Astrocyte (in vitro differentiated cells and primary cell): ENCODE data around the gene ZNF670. TPM values are rescaled to one million over a fixed set of nuclear protein-coding genes. Genes with fewer than 3 reads are reported as not detected.

Experiments used
- DNase-seq: peaks from one replicate; pipeline ENCODE4 v3.0.0-alpha.2; 2010; ENCODE audit warnings: low read depth
- FAIRE-seq: peaks from 2 replicates; lab custom pipeline; 2011; peaks lifted over from hg19 to GRCh38; lab: Jason Lieb, UNC
- H2AFZ ChIP-seq: 2 replicates; pipeline ENCODE4 v1.6.0; 2012; ENCODE audit warnings: low read depth, low read length, inconsistent platforms
- H3K27ac ChIP-seq: 2 replicates; pipeline ENCODE4 v1.5.1; 2011; ENCODE audit warnings: low read depth, low read length, inconsistent platforms
- H3K27me3 ChIP-seq: 2 replicates; pipeline ENCODE4 v1.6.0; 2011; ENCODE audit warnings: low read length, inconsistent platforms; ENCODE audit not compliant: insufficient read depth
- H3K36me3 ChIP-seq: 2 replicates; pipeline ENCODE4 v1.5.1; 2011; ENCODE audit warnings: low read length, inconsistent platforms; ENCODE audit not compliant: insufficient read depth
- H3K4me1 ChIP-seq: 2 replicates; pipeline ENCODE4 v1.5.1; 2011; ENCODE audit warnings: low read length, inconsistent platforms; ENCODE audit not compliant: insufficient read depth
- H3K4me2 ChIP-seq: 2 replicates; pipeline ENCODE4 v1.6.0; 2012; ENCODE audit warnings: low read length, inconsistent platforms
- H3K4me3 ChIP-seq: 2 replicates; pipeline ENCODE4 v1.5.1; 2011; ENCODE audit warnings: low read depth, mild to moderate bottlenecking, low read length, inconsistent platforms; ENCODE audit not compliant: insufficient read depth
- H3K79me2 ChIP-seq: 2 replicates; pipeline ENCODE4 v1.6.0; 2012; ENCODE audit warnings: mild to moderate bottlenecking, low read length, inconsistent platforms; ENCODE audit not compliant: insufficient read depth
- H3K9ac ChIP-seq: 2 replicates; pipeline ENCODE4 v1.6.0; 2012; ENCODE audit warnings: mild to moderate bottlenecking, low read length, inconsistent platforms
- H3K9me3 ChIP-seq: 2 replicates; pipeline ENCODE4 v1.5.1; 2012; ENCODE audit warnings: low read depth, mild to moderate bottlenecking, low read length, inconsistent platforms; ENCODE audit not compliant: insufficient read depth
- H4K20me1 ChIP-seq: 2 replicates; pipeline ENCODE4 v1.6.0; 2012; ENCODE audit warnings: low read length, inconsistent platforms; ENCODE audit not compliant: insufficient read depth
- H3K27ac Mint-ChIP-seq: one replicate; pipeline ENCODE4 v1.8.0; 2021; ENCODE audit warnings: mild to moderate bottlenecking, mixed read lengths; ENCODE audit not compliant: unreplicated experiment
- H3K27me3 Mint-ChIP-seq: one replicate; pipeline ENCODE4 v1.8.0; 2021; ENCODE audit warnings: low read depth, mixed read lengths; ENCODE audit not compliant: unreplicated experiment
- H3K36me3 Mint-ChIP-seq: one replicate; pipeline ENCODE4 v1.8.0; 2021; ENCODE audit warnings: low read depth, mixed read lengths; ENCODE audit not compliant: unreplicated experiment
- H3K4me1 Mint-ChIP-seq: one replicate; pipeline ENCODE4 v1.8.0; 2021; ENCODE audit warnings: low read depth, mixed read lengths; ENCODE audit not compliant: unreplicated experiment
- H3K4me3 Mint-ChIP-seq: one replicate; pipeline ENCODE4 v1.8.0; 2021; ENCODE audit warnings: mild to moderate bottlenecking, moderate library complexity, mixed read lengths; ENCODE audit not compliant: unreplicated experiment
- H3K9me3 Mint-ChIP-seq: one replicate; pipeline ENCODE4 v1.8.0; 2021; ENCODE audit warnings: mild to moderate bottlenecking, mixed read lengths; ENCODE audit not compliant: unreplicated experiment
- CTCF ChIP-seq: IDR thresholded peaks from 2 replicates; pipeline ENCODE4 v1.5.1; 2011; ENCODE audit warnings: low read depth, mild to moderate bottlenecking, inconsistent platforms, low read length, moderate library complexity; ENCODE audit not compliant: insufficient read depth
- EZH2 ChIP-seq: IDR thresholded peaks from 2 replicates; pipeline ENCODE4 v1.6.1; 2012; ENCODE audit warnings: mild to moderate bottlenecking, low read length, inconsistent platforms; ENCODE audit not compliant: insufficient read depth
- total RNA-seq: library from RNA; stranded (reverse); gene quantifications from 2 replicates; pipeline ENCODE4 v1.2.1, GENCODE V29; 2021

ZNF670 gene
- total RNA-seq, 1 donor from 2014 or later = 4.0 TPM

- Mint-ChIP-seq H3K27ac (no peak overlapping the region), H3K27me3 (no peaks in the 10 kb centered on the region), H3K36me3 (no peaks in the 10 kb centered on the region), H3K9me3 (peaks cover 13% of the 10 kb centered on the region), H3K4me3 (no peak overlapping the region), H3K4me1 (no peaks in the 10 kb centered on the region)
- DNase-seq = no peak
- no peaks in the 10 kb centered on the region for H3K9me3 ChIP-seq
- no peak overlapping the region for H3K27ac ChIP-seq
- H3K79me2 ChIP-seq = no peaks in the 10 kb centered on the region
- no peak overlapping the region for H3K9ac ChIP-seq
- TF ChIP-seq CTCF = no peak
- no peak overlapping the region for H3K4me2 ChIP-seq
- H4K20me1 ChIP-seq = no peaks in the 10 kb centered on the region
- no peak overlapping the region for H2AFZ ChIP-seq
- no peak for FAIRE-seq
- no peaks in the 10 kb centered on the region for H3K36me3 ChIP-seq
- H3K4me1 ChIP-seq = no peaks in the 10 kb centered on the region
- H3K4me3 ChIP-seq = no peak overlapping the region
- H3K27me3 ChIP-seq = no peaks in the 10 kb centered on the region
These were observed 40.4 kb upstream of the ZNF670 start for GRCh38 chr1:247118946-247119446.

- Mint-ChIP-seq H3K4me3 (no peak overlapping the region), H3K36me3 (no peaks in the 10 kb centered on the region), H3K27ac (no peak overlapping the region), H3K4me1 (peaks cover 7% of the 10 kb centered on the region), H3K9me3 (peaks cover 10% of the 10 kb centered on the region), H3K27me3 (peaks cover 3% of the 10 kb centered on the region)
- H3K4me1 ChIP-seq = peaks cover 8% of the 10 kb centered on the region
- no peak overlapping the region for H3K4me2 ChIP-seq
- TF ChIP-seq CTCF (no peak), EZH2 (no peak)
- no peak overlapping the region for H3K9ac ChIP-seq
- no peaks in the 10 kb centered on the region for H4K20me1 ChIP-seq
- H3K27ac ChIP-seq = no peak overlapping the region
- FAIRE-seq = no peak
- no peak for DNase-seq
- no peaks in the 10 kb centered on the region for H3K9me3 ChIP-seq
- H2AFZ ChIP-seq = no peak overlapping the region
- H3K36me3 ChIP-seq = no peaks in the 10 kb centered on the region
- H3K79me2 ChIP-seq = no peaks in the 10 kb centered on the region
- no peaks in the 10 kb centered on the region for H3K27me3 ChIP-seq
- no peak overlapping the region for H3K4me3 ChIP-seq
These were observed 36.9 kb upstream of the ZNF670 start for GRCh38 chr1:247115545-247115944.

- H3K4me2 ChIP-seq = no peak overlapping the region
These were observed 36.5 kb upstream of the ZNF670 start for GRCh38 chr1:247115141-247115510.

More at GRCh38 chr1:247115141-247115510, 36.5 kb upstream of the ZNF670 start:
- H4K20me1 ChIP-seq = no peaks in the 10 kb centered on the region
- H3K9me3 ChIP-seq = no peaks in the 10 kb centered on the region
- no peaks in the 10 kb centered on the region for H3K27me3 ChIP-seq
- no peak overlapping the region for H3K9ac ChIP-seq
- H2AFZ ChIP-seq = no peak overlapping the region
- no peak overlapping the region for H3K4me3 Mint-ChIP-seq
- H3K9me3 Mint-ChIP-seq = peaks cover 10% of the 10 kb centered on the region
- FAIRE-seq (no peak), DNase-seq (no peak)
- H3K36me3 Mint-ChIP-seq = no peaks in the 10 kb centered on the region
- no peak overlapping the region for H3K27ac ChIP-seq
- peaks cover 8% of the 10 kb centered on the region for H3K4me1 ChIP-seq
- H3K36me3 ChIP-seq = no peaks in the 10 kb centered on the region
- H3K4me3 ChIP-seq = no peak overlapping the region
- H3K79me2 ChIP-seq = no peaks in the 10 kb centered on the region
- peaks cover 7% of the 10 kb centered on the region for H3K4me1 Mint-ChIP-seq
- peaks cover 3% of the 10 kb centered on the region for H3K27me3 Mint-ChIP-seq
- no peak overlapping the region for H3K27ac Mint-ChIP-seq
- TF ChIP-seq CTCF (no peak), EZH2 (no peak)
